ENCODE data around the gene IFNA10. TPM values are rescaled to one million over a fixed set of nuclear protein-coding genes. Genes with fewer than 3 reads are reported as not detected.

Gene IFNA10
- total and polyA plus RNA-seq, 2 of the 13 experiments (the other 11 are each of a cell fraction or from before 2014, with no cell fraction given): not detected

GRCh38 chr9:21210311-21210710 lies 3.4 kb upstream of the IFNA10 start (continued):
- TF ChIP-seq ZBTB38 (CRISPR knock-in tag; IDR thresholded peaks at IDR 0.05): no peak

GRCh38 chr9:21205204-21205603 lies 1.7 kb downstream of the IFNA10 start:
- Histone ChIP-seq H3K4me1 (ENCODE audit: insufficient read depth, low read length) (no peaks in the 10 kb centered on the region), H3K36me3 (replicated peaks in 1 of 2; ENCODE audit: control insufficient read depth in 1 of 2, insufficient read depth in 2 of 2, low read length in 2 of 2) (no peaks in the 10 kb centered on the region), H2AFZ (ENCODE audit: low read length) (no peak overlapping the region), H3K9me3 (ENCODE audit: low read length) (no peaks in the 10 kb centered on the region), H3K4me2 (ENCODE audit: low read depth, low read length) (no peak overlapping the region), H3K27me3 (ENCODE audit: control insufficient read depth in 1 of 2, insufficient read depth in 2 of 2, low read length in 2 of 2) (no peaks in the 10 kb centered on the region), H3K27ac (ENCODE audit: extremely low read length, insufficient read depth, low read length) (no peak overlapping the region), H3K9ac (ENCODE audit: insufficient read depth, low read depth, low read length) (no peak overlapping the region), H4K20me1 (ENCODE audit: insufficient read depth, low read length) (no peaks in the 10 kb centered on the region), H3K79me2 (ENCODE audit: insufficient read depth, low read length) (no peaks in the 10 kb centered on the region), H3K4me3 (replicated peaks in 1 of 3; ENCODE audit: insufficient read depth in 1 of 3, low read depth in 2 of 3, low read length in 3 of 3) (no peak overlapping the region)
- in situ Hi-C loops (cut with HindIII; ENCODE audit: extremely low pct_ligation_motif_present, low pct_unique_long_range_greater_than_20kb): no loop called here
- intact Hi-C loops (cut with micrococcal nuclease; ENCODE audit: unreplicated experiment): no loop called here
- CTCF ChIA-PET (ENCODE audit: low intra/inter-chr PET ratio, low total read pairs): no interaction called here
- no TSS peak for BruUV-seq (replicated peaks)
- ATAC-seq (no peak), DNase-seq (ENCODE audit: low spot score) (no peak), FAIRE-seq (no peak)
- POLR2A ChIA-PET: no interaction called here
- TF ChIP-seq ZSCAN21 (CRISPR knock-in tag; IDR thresholded peaks at IDR 0.05; ENCODE audit: borderline replicate concordance) (no peak), PHF20 (CRISPR knock-in tag; IDR thresholded peaks at IDR 0.05) (no peak), TRAFD1 (CRISPR knock-in tag; IDR thresholded peaks at IDR 0.05; ENCODE audit: borderline replicate concordance) (no peak), MTERF4 (CRISPR knock-in tag; IDR thresholded peaks at IDR 0.05) (no peak), DDIT3 (CRISPR knock-in tag; IDR thresholded peaks at IDR 0.05) (no peak), KDM5A (IDR thresholded peaks at IDR 0.05; ENCODE audit: borderline replicate concordance, low read length) (no peak), HOXA5 (CRISPR knock-in tag; IDR thresholded peaks at IDR 0.05) (no peak), CREB1 (IDR thresholded peaks at IDR 0.05) (no peak), CREB1 (CRISPR knock-in tag; IDR thresholded peaks at IDR 0.05) (no peak), ZNF567 (CRISPR knock-in tag; IDR thresholded peaks at IDR 0.05; ENCODE audit: borderline replicate concordance) (no peak), ZNF773 (CRISPR knock-in tag; IDR thresholded peaks at IDR 0.05; ENCODE audit: borderline replicate concordance) (no peak), SMC3 (IDR thresholded peaks at IDR 0.05; ENCODE audit: low read length) (no peak), ZNF547 (CRISPR knock-in tag; IDR thresholded peaks at IDR 0.05) (no peak), PREB (CRISPR knock-in tag; IDR thresholded peaks at IDR 0.05) (no peak), CENPX (CRISPR knock-in tag; IDR thresholded peaks at IDR 0.05) (no peak), CEBPZ (IDR thresholded peaks at IDR 0.05; ENCODE audit: low read length) (no peak), ZNF703 (CRISPR knock-in tag; IDR thresholded peaks at IDR 0.05; ENCODE audit: borderline replicate concordance) (no peak)

Measured in HepG2 (cell line).